Astrocyte of the spinal cord (primary cell): ENCODE measurements around the gene MYO1A.

Source experiments
- DNase-seq: peaks from one replicate; pipeline ENCODE4 v3.0.0; 2011; ENCODE audit warnings: low read depth, low spot score
- H3K4me3 ChIP-seq: 2 replicates; pipeline ENCODE4 v1.5.1; 2011; ENCODE audit warnings: low read depth, mild to moderate bottlenecking, low read length, moderate library complexity
- in situ Hi-C: cut with HindIII; loops from 2 replicates; pipeline ENCODE4 v1.10.0; 2017; ENCODE audit warnings: low sequenced_read_pairs
- TF ChIP-seq, protein P1 (sequence below): IDR thresholded peaks from 2 replicates; pipeline ENCODE4 v1.5.1; 2012; ENCODE audit warnings: low read depth, mild to moderate bottlenecking, low read length, inconsistent platforms

The MYO1A gene

DNA sequence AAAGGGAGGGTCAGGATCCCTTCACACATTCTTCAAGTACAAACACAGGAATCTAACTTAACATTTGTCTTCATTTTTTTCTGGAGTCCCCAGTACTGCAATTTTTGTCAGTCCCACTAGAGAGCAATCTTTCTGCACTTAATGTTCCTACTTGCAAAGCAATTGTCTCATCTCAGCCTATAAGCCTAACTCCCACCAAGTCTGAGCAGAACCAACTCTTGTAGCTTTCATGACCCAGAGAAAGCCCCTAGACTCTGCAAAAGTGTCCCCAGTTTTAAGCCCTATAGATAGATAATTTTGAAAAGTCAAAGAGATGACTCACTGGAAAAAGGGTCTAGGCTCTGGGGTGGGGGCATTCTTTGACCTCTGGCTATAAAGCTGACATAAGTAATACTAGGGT, 41.8 kb downstream of the MYO1A start:
- TF ChIP-seq, protein P1, sequence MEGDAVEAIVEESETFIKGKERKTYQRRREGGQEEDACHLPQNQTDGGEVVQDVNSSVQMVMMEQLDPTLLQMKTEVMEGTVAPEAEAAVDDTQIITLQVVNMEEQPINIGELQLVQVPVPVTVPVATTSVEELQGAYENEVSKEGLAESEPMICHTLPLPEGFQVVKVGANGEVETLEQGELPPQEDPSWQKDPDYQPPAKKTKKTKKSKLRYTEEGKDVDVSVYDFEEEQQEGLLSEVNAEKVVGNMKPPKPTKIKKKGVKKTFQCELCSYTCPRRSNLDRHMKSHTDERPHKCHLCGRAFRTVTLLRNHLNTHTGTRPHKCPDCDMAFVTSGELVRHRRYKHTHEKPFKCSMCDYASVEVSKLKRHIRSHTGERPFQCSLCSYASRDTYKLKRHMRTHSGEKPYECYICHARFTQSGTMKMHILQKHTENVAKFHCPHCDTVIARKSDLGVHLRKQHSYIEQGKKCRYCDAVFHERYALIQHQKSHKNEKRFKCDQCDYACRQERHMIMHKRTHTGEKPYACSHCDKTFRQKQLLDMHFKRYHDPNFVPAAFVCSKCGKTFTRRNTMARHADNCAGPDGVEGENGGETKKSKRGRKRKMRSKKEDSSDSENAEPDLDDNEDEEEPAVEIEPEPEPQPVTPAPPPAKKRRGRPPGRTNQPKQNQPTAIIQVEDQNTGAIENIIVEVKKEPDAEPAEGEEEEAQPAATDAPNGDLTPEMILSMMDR, result peak; percentile 69
- no peak overlapping the region for H3K4me3 ChIP-seq
- peak; percentile 73 for DNase-seq
- in situ Hi-C loops, result no loop called here

DNA sequence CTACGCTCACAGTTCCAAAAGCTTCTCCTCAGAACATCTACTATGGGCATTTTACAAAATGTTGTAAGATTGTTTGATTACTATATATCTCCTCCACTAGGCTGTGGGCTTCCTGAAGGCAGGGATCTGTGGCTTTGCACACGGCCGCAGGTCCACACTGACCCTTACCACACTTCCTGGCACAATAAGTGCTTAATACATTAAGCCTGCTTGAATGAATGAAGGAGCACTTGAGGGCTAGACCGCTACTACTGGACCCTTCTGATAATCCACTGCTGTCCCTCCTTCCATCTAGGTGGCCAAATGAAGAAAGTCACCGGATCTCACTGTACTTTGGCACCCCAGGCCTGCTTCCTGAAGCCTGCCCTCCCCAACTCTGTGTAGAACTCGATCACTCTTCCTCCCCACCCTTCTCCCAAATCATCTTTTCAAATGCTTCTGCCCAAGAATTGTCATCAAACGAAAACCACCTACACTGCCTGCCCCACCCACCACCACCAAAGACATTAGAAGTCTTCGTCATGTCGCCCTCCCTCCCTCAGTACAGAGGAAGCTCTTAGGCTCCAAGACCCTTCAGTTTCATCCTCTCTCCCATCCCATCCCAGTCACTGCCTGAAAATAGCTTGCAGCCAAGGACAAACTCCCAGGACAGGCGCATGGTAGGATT, 43.0 kb downstream of the MYO1A start:
- in situ Hi-C loops, result no loop called here
- TF ChIP-seq, protein P1, result no peak
- DNase-seq, result no peak
- H3K4me3 ChIP-seq, result peak overlapping the region; percentile 35

DNA sequence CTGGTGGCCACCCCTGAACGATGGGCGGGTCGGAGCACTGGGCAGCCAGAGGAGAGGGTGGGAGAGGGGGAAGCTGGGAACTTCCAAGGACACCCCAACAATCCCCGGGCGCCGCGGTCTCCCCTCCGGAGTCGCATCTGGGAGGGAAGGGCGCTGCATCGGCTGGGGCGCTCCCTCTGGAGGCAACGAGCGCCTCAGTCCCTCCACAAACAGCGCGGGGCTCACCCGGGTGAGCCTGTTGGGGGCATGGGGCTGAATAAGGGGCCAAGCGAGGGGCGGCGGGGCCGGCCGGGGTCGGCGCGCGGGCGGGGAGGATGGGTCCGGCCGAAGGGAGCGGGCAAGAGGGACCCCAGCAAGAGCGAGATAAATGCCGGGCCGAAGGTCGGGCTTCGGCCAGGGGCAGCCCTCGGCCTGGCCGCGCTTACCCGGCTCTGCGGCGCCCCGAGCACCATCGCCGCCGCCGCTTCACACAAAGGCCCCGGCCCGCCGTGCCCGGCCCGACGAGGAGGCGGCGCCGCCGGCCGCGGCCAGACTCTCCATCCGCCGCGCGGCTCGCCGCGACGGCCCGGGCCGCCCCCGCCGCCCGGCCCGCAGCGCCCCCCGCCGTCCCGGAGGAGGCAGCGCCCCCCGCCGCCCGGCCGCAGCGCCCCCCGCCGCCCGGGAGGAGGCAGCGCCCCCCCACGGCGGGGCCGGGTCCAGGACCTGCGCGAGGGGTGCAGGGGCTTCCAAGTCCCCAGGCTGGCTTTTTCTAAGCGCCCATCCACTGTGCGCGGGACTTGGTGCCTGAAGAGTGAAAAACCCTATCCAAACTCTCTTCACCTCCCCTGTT, 43.7 kb downstream of the MYO1A start, which contains the start of gene ZBTB39:
Gene ZBTB39 (minus strand): TSS at position 567 of the 829 bp plus-strand sequence. CDS start 1,629 bp downstream, outside the sequence.
- in situ Hi-C loops, result no loop called here
- peak; percentile 26 for DNase-seq
- peak within 1 kb of the TSS; percentile 84 for H3K4me3 ChIP-seq
- TF ChIP-seq, protein P1, result peak; percentile 48

DNA sequence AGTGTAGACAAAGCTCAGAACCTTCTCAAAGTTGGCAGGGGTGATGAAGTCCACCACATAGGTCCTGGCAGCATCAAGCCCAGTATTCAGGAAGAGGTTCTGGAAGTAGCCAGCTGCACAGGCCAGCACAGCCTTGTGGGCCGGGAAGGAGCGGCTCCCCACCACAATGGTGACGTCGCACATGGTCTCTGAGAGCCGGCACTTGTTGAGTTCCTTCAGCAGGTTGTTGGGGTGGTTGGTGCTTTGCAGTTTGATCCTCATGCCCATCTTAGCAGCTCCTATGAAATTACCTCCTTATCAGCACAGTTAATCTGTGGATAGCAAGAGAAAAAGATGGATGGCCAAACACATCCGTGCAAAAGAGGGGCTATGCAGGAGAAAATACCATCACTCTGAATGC, 45.3 kb downstream of the MYO1A start:
- in situ Hi-C loops, result no loop called here
- TF ChIP-seq, protein P1, result no peak
- DNase-seq, result no peak
- H3K4me3 ChIP-seq, result no peak overlapping the region

DNA sequence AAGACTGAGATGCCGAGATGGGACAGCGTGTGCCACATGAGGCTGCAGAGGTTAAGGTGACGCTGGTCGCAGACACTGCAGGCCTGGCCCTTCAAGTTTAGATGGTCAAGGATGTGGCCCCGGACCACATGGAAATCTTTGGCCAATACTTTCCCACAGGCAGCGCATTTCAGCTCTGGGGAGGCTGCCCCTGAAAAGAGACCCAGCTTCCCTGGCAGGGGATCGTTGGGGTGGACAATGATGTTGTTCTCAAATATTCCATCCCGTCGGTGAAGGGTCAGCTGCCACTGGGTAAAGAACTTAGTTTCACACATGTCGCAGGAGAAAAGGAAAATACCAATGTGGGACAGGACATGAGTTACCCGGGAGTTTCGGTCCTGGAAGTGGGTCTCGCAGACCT, 46.5 kb downstream of the MYO1A start:
- in situ Hi-C loops, result no loop called here
- TF ChIP-seq, protein P1, result no peak
- H3K4me3 ChIP-seq, result no peak overlapping the region
- no peak for DNase-seq

DNA sequence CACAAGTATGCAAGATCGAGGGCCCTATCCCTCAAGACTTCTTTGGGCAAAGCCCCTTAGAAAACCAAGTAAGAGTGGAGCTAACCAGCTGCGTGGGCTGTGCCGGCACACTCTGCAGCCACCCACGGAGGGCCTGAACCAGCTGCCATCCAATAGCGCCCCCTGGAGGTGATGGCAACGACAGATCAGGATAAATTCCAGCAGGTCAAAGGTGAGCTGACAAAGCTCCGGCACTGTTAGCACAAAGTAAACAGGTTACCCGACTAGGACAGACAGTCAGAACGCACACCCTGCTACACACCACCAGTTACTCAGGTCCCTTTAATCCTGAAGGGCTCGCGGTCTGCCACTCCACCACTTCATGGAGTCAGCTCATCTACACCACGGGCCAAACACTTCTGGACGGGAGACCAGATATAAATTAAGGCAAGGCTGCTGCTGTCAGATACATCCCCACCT, 48.5 kb downstream of the MYO1A start:
- in situ Hi-C loops, result no loop called here

More for the DNA sequence above, 48.5 kb downstream of the MYO1A start:
- TF ChIP-seq, protein P1, result peak; percentile 72
- peak; percentile 14 for DNase-seq
- H3K4me3 ChIP-seq, result no peak overlapping the region
